Neuronal stem cell (in vitro differentiated cells): ENCODE data around the gene NUP153.

Experiments used
- DNase-seq: peaks from one replicate; pipeline ENCODE4 v3.0.0-alpha.2; 2013; ENCODE audit warnings: low spot score
- H2AFZ ChIP-seq: one replicate; pipeline ENCODE4 v1.6.1; 2013; ENCODE audit warnings: mild to moderate bottlenecking, low read length, inconsistent platforms
- H2AK5ac ChIP-seq: 2 replicates; pipeline ENCODE4 v1.6.1; 2013; ENCODE audit warnings: low read depth, mild to moderate bottlenecking, inconsistent platforms, low read length, moderate library complexity, mixed read lengths
- H2BK120ac ChIP-seq: 2 replicates; pipeline ENCODE4 v1.6.1; 2013; ENCODE audit warnings: low read depth, mild to moderate bottlenecking, inconsistent platforms, low read length, moderate library complexity, mixed read lengths
- H2BK12ac ChIP-seq: one replicate; pipeline ENCODE4 v1.6.1; 2013; ENCODE audit warnings: low read length, inconsistent platforms
- H2BK15ac ChIP-seq: 2 replicates; pipeline ENCODE4 v1.6.1; 2013; ENCODE audit warnings: mild to moderate bottlenecking, low read length, inconsistent platforms, mixed read lengths
- H2BK5ac ChIP-seq: one replicate; pipeline ENCODE4 v1.6.1; 2013; ENCODE audit warnings: inconsistent platforms, mild to moderate bottlenecking, low read length, moderate library complexity
- H3K14ac ChIP-seq: one replicate; pipeline ENCODE4 v1.6.1; 2013; ENCODE audit warnings: low read length, inconsistent platforms
- H3K18ac ChIP-seq: 2 replicates; pipeline ENCODE4 v1.6.1; 2013; ENCODE audit warnings: low read length, inconsistent platforms
- H3K23ac ChIP-seq: 2 replicates; pipeline ENCODE4 v1.6.1; 2013; ENCODE audit warnings: low read depth, mild to moderate bottlenecking, mixed read lengths, low read length, inconsistent platforms; ENCODE audit not compliant: poor library complexity
- H3K27ac ChIP-seq: replicated peaks from 3 replicates; pipeline ENCODE4 v1.5.1; 2013; ENCODE audit warnings: low read length, inconsistent platforms
- H3K27me3 ChIP-seq, 3 experiments: 2 replicates each; pipeline ENCODE4 v1.6.1; 2013; ENCODE audit warnings: low read length in 3 of 3, mild to moderate bottlenecking in 2 of 3, inconsistent platforms in 1 of 3, low read depth in 1 of 3, mixed read lengths in 1 of 3, moderate library complexity in 1 of 3; ENCODE audit not compliant: control insufficient read depth in 3 of 3, insufficient read depth in 3 of 3
- H3K36me3 ChIP-seq, 2 donors: replicated peaks in 1 of 2; 2 replicates each; pipeline ENCODE4 v1.6.1; 2013; ENCODE audit warnings: low read length in 2 of 2; ENCODE audit not compliant: control insufficient read depth in 2 of 2, insufficient read depth in 2 of 2
- H3K4ac ChIP-seq: 2 replicates; pipeline ENCODE4 v1.6.1; 2013; ENCODE audit warnings: inconsistent platforms, mild to moderate bottlenecking, low read length, moderate library complexity
- H3K4me1 ChIP-seq, 2 donors: 1 replicate in 1 of 2; 2 replicates in 1 of 2; pipeline ENCODE4 v1.6.1; 2013; ENCODE audit warnings: low read length in 2 of 2, low read depth in 1 of 2; ENCODE audit not compliant: control insufficient read depth in 2 of 2, insufficient read depth in 1 of 2
- H3K4me2 ChIP-seq: one replicate; pipeline ENCODE4 v1.6.1; 2013; ENCODE audit warnings: mild to moderate bottlenecking, low read length, inconsistent platforms; ENCODE audit not compliant: insufficient read depth, poor library complexity, severe bottlenecking
- H3K4me3 ChIP-seq, 2 donors: 2 replicates each; pipeline ENCODE4 v1.5.1; 2013; ENCODE audit warnings: low read length in 2 of 2, mild to moderate bottlenecking in 2 of 2, inconsistent platforms in 1 of 2, moderate library complexity in 1 of 2
- H3K79me1 ChIP-seq: one replicate; pipeline ENCODE4 v1.6.1; 2013; ENCODE audit warnings: low read depth, mild to moderate bottlenecking, inconsistent platforms, low read length, moderate library complexity
- H3K9ac ChIP-seq: one replicate; pipeline ENCODE4 v1.6.1; 2013; ENCODE audit warnings: mild to moderate bottlenecking, low read depth, low read length, inconsistent platforms; ENCODE audit not compliant: poor library complexity
- H3K9me3 ChIP-seq, 2 donors: replicated peaks in 1 of 2; 2 replicates each; pipeline versions ENCODE3 to v1.6.1; 2013; ENCODE audit warnings: low read length in 2 of 2, mild to moderate bottlenecking in 2 of 2, inconsistent platforms in 1 of 2, low read depth in 1 of 2, mixed read lengths in 1 of 2, moderate library complexity in 1 of 2; ENCODE audit not compliant: control insufficient read depth in 2 of 2, insufficient read depth in 1 of 2
- H4K8ac ChIP-seq: one replicate; pipeline ENCODE4 v1.6.1; 2013; ENCODE audit warnings: low read depth, mild to moderate bottlenecking, inconsistent platforms, low read length, moderate library complexity
- H4K91ac ChIP-seq: one replicate; pipeline ENCODE4 v1.6.1; 2013; ENCODE audit warnings: low read length, low read depth, mild to moderate bottlenecking, inconsistent platforms; ENCODE audit not compliant: poor library complexity
- WGBS, 2 donors: extraction: QIAGEN DNeasy Blood & Tissue Kit; methylation state at CpG; one replicate each; pipeline ENCODE4 v1.1.7; 2013; ENCODE audit warnings: missing lambda C conversion rate in 2 of 2, mixed read lengths in 1 of 2; ENCODE audit not compliant: insufficient read length in 2 of 2, insufficient replicate concordance in 1 of 2; ENCODE audit errors: extremely low coverage in 2 of 2; 5-methylcytosine and 5-hydroxymethylcytosine counted together

The NUP153 gene

GRCh38 chr6:17684134-17684533, 22.6 kb downstream of the NUP153 start:
- H4K91ac ChIP-seq = no peak overlapping the region
- H4K8ac ChIP-seq = no peak overlapping the region
- H2AFZ ChIP-seq = no peak overlapping the region
- H3K27ac ChIP-seq = no peak overlapping the region
- no peak overlapping the region for H3K14ac ChIP-seq
- H3K23ac ChIP-seq = no peak overlapping the region
- no peaks in the 10 kb centered on the region for H3K4me1 ChIP-seq
- no peak overlapping the region for H2BK5ac ChIP-seq
- DNase-seq = no peak
- H3K36me3 ChIP-seq = peaks cover 5 to 92% of the 10 kb centered on the region in 2 donors
- no CpG with 5 or more reads among the region's 1 CpG for WGBS, 2 donors
- H3K9ac ChIP-seq = no peak overlapping the region
- H2BK15ac ChIP-seq = no peak overlapping the region
- no peak overlapping the region for H3K4ac ChIP-seq
- H3K4me3 ChIP-seq = no peak overlapping the region
- H2AK5ac ChIP-seq = no peak overlapping the region
- H3K79me1 ChIP-seq = peaks cover 2% of the 10 kb centered on the region
- no peak overlapping the region for H3K18ac ChIP-seq
- H2BK12ac ChIP-seq = no peak overlapping the region
- H3K9me3 ChIP-seq = peaks cover 0 to 4% of the 10 kb centered on the region in 2 donors
- no peaks in the 10 kb centered on the region for H3K27me3 ChIP-seq
- H2BK120ac ChIP-seq = no peak overlapping the region
- no peak overlapping the region for H3K4me2 ChIP-seq

GRCh38 chr6:17683428-17683827, 23.3 kb downstream of the NUP153 start:
- no peak overlapping the region for H4K91ac ChIP-seq
- peaks cover 2% of the 10 kb centered on the region for H3K79me1 ChIP-seq
- H3K4ac ChIP-seq = no peak overlapping the region
- H3K4me3 ChIP-seq = no peak overlapping the region
- H3K23ac ChIP-seq = no peak overlapping the region
- H3K9me3 ChIP-seq = peaks cover 0 to 4% of the 10 kb centered on the region in 2 donors
- no peak overlapping the region for H2BK12ac ChIP-seq
- H2BK120ac ChIP-seq = no peak overlapping the region
- no peaks in the 10 kb centered on the region for H3K4me1 ChIP-seq
- H2AK5ac ChIP-seq = no peak overlapping the region
- DNase-seq = no peak
- H3K27ac ChIP-seq = no peak overlapping the region
- no peak overlapping the region for H3K18ac ChIP-seq
- no peak overlapping the region for H3K14ac ChIP-seq
- H3K9ac ChIP-seq = no peak overlapping the region
- no peak overlapping the region for H2AFZ ChIP-seq
- WGBS, 2 donors = no CpG with 5 or more reads among the region's 2 CpGs
- H2BK15ac ChIP-seq = no peak overlapping the region
- H3K36me3 ChIP-seq = peaks cover 5 to 93% of the 10 kb centered on the region in 2 donors
- no peak overlapping the region for H3K4me2 ChIP-seq
- no peak overlapping the region for H4K8ac ChIP-seq
- no peak overlapping the region for H2BK5ac ChIP-seq
- no peaks in the 10 kb centered on the region for H3K27me3 ChIP-seq

- H2AFZ ChIP-seq = no peak overlapping the region
- H3K4ac ChIP-seq = no peak overlapping the region
- H3K4me3 ChIP-seq = no peak overlapping the region
- no peak overlapping the region for H3K18ac ChIP-seq
- no peaks in the 10 kb centered on the region for H3K27me3 ChIP-seq
- H3K4me1 ChIP-seq = no peaks in the 10 kb centered on the region
- H2AK5ac ChIP-seq = no peak overlapping the region
- no peak overlapping the region for H3K27ac ChIP-seq
- WGBS, 2 donors = no CpG with 5 or more reads among the region's 8 CpGs
- no peak overlapping the region for H2BK12ac ChIP-seq
- H4K91ac ChIP-seq = no peak overlapping the region
- H3K79me1 ChIP-seq = peaks cover 2% of the 10 kb centered on the region
- H3K14ac ChIP-seq = no peak overlapping the region
- no peak overlapping the region for H2BK15ac ChIP-seq
- no peak overlapping the region for H2BK120ac ChIP-seq
- H3K9ac ChIP-seq = no peak overlapping the region
- DNase-seq = no peak
- H3K36me3 ChIP-seq = peaks cover 9 to 83% of the 10 kb centered on the region in 2 donors
- peaks cover 0 to 3% of the 10 kb centered on the region in 2 donors for H3K9me3 ChIP-seq
- H3K4me2 ChIP-seq = no peak overlapping the region
- H3K23ac ChIP-seq = no peak overlapping the region
- no peak overlapping the region for H4K8ac ChIP-seq
- H2BK5ac ChIP-seq = no peak overlapping the region
Measured at GRCh38 chr6:17679726-17680125, 27.0 kb downstream of the NUP153 start.

- H3K4me1 ChIP-seq = no peaks in the 10 kb centered on the region
- no peak overlapping the region for H3K14ac ChIP-seq
- H2BK5ac ChIP-seq = no peak overlapping the region
- peaks cover 0 to 3% of the 10 kb centered on the region in 2 donors for H3K9me3 ChIP-seq
- H2AK5ac ChIP-seq = no peak overlapping the region
- H3K18ac ChIP-seq = no peak overlapping the region
- H3K9ac ChIP-seq = no peak overlapping the region
- H3K27ac ChIP-seq = no peak overlapping the region
- H2AFZ ChIP-seq = no peak overlapping the region
- H3K4ac ChIP-seq = no peak overlapping the region
- no peak overlapping the region for H3K4me2 ChIP-seq
- WGBS, 2 donors = no CpG with 5 or more reads among the region's 5 CpGs
- no peak for DNase-seq
- no peak overlapping the region for H2BK12ac ChIP-seq
- H4K91ac ChIP-seq = no peak overlapping the region
- H3K23ac ChIP-seq = no peak overlapping the region
- H3K79me1 ChIP-seq = no peaks in the 10 kb centered on the region
- H2BK120ac ChIP-seq = no peak overlapping the region
- H2BK15ac ChIP-seq = no peak overlapping the region
- H3K36me3 ChIP-seq = peaks cover 14 to 83% of the 10 kb centered on the region in 2 donors
- H3K4me3 ChIP-seq = no peak overlapping the region
- no peaks in the 10 kb centered on the region for H3K27me3 ChIP-seq
- no peak overlapping the region for H4K8ac ChIP-seq
Measured at GRCh38 chr6:17677602-17678001, 29.1 kb downstream of the NUP153 start.
